ENCODE measurements around the gene CISD1.

Gene CISD1

DNA sequence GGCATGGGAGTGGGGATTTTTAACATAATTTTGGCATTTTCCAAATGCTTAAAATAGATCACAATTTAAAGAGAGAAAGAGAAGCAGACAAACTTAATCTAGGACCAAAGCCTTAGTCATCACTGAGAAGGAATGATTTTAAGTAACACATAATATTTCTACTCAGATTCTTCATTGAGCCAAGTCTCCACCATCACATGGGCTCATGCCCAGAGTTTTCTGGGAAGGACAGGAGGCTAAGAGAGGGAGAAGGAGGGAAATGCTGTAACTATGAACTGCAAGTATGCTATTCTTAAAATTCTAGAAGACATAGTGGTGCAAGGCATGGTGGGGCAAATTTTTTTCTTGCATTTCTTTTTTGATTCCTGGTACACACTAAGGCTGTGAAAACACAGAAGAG, 42.1 kb downstream of the CISD1 start:
- no peak for DNase-seq (ENCODE audit: low read depth in 2 of 2)

DNA sequence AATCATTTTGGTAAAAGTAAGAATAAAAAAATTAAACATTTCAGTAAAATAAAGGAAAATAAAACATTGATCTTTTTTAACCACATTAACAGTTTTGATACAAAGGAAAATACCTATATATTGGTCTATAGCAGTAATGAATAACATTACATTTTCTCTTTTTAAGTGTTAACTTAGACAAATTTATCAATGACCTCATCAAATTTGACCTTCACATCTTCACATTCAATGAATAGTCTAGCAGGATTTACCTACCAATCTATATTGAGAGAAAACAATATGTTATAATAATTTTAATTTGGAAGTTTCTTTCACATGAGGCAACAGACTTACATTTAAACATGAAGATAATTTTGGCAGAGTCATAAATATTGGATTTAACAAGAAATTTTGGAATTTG, 47.9 kb downstream of the CISD1 start:
- no peak for DNase-seq (ENCODE audit: low read depth in 2 of 2)

DNA sequence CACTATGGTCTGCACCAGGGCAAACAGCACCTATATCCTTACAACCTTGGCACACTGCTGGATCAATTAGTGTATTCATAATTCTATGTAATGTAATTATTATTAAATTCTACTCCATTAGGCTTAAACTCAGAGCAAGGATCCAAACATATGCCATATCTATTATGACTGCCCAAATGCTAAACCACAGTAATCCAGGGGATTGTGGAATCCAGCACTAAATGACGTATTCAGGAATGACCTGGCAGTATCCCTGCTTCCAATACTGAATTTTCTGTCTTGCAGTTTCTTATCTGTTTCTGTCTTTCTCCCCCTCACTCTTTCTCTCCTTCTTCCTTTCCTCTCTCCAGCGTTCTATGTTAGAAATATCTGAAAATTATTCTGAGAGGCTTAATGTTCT, 49.4 kb downstream of the CISD1 start:
- DNase-seq (ENCODE audit: low read depth in 2 of 2), result no peak

DNA sequence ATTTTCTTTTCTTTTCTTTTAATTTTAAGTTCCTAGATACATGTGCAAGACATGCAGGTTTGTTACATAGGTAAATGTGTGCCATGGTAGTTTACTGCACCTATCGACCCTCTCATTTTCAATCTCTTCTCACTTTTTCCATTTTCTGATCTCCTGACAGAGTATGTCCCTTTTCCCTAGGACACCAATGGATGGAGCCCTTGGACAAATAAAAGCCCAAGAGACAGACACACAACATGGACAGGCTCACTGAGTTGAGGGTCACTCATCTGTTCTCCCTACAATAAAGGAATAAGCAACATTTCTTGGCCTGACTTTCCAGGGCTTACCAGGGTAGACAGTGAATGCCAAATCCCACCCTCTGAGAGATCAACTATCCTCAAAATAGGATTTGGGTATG, 50.6 kb downstream of the CISD1 start:
- DNase-seq (ENCODE audit: low read depth in 2 of 2), result no peak

DNA sequence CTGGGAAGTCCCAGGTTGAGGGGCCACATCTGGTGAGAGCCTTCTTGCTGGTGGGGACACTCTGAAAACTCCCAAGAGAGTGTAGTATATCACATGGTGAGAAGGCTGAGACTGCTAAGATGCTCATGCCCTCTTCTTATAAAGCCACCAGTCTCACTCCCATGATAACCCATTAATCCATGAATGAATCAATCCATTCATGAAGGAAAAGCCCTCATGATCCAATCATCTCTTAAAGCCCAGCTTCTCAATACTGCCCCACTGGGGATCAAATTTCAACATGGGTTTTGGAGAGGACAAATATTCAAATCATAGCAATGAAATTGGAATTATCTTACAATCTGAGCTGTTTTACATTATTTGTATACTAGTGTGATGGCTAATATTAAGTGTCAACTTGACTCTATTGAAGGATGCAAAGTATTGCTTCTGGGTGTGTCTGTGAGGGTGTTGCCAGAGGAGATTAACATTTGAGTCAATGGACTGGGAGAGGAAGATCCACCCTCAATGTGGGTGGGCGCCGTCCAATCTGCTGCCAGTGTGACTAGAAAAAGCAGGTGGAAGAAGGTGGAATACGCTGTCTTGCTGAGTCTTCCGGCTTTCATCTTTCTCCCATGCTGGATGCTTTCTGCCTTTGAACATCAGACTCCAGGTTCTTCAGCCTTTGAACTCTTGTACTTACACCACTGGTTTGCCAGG, 51.5 kb downstream of the CISD1 start:
- no peak for DNase-seq (ENCODE audit: low read depth in 2 of 2)

GRCh38 chr10:58322072-58322834, 53.3 kb downstream of the CISD1 start:
- no peak for DNase-seq (ENCODE audit: low read depth in 2 of 2)

- no peak for DNase-seq (ENCODE audit: low read depth in 2 of 2)
Observed at GRCh38 chr10:58322835-58323209, 53.9 kb downstream of the CISD1 start.

DNA sequence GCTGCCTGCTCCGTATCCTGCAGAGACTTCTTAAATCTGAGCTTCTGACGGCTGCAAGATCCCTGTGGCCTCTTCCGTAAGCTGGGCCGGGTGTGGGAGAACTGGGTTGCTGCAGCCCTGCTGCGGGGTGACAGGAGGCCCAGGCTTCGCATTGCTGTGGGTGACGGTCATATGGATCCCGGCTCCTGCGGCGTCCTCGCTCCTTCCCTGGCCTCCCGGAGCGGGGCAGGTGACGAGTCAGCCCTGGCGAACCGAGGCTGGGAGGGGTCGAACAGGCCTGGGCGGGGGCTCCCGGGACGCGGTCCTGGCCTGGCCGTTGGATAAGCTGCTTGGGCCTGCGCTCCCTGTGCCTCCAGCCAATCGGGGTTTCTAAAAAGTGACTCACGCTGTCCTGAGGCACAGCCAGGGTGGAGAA, 58.0 kb downstream of the CISD1 start:
- DNase-seq (ENCODE audit: low read depth in 2 of 2), result peak in 1 of 2 experiments; percentile 9

DNA sequence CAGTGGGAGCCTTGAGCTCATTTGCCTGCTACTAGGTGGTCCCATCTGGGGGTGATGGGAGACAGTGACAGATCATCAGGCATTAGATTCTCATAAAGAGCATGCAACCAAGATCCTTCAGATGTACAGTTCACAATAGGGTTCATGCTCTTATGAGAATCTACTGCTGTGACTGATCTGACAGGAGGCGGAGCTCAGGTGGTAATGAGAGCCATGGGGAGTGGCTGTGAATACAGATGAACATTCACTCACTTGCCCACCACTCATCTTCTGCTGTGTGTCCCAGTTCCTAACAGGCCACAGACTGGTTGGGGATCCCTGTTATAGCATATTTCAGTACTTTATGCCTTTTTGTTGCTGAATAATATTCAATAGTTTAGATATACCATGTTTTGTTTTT, 59.3 kb downstream of the CISD1 start:
- no peak for DNase-seq (ENCODE audit: low read depth in 2 of 2)

GRCh38 chr10:58330431-58330830, 61.5 kb downstream of the CISD1 start:
- no peak for DNase-seq (ENCODE audit: low read depth in 2 of 2)

GRCh38 chr10:58331646-58332045, 62.7 kb downstream of the CISD1 start:
- no peak for DNase-seq (ENCODE audit: low read depth in 2 of 2)

DNA sequence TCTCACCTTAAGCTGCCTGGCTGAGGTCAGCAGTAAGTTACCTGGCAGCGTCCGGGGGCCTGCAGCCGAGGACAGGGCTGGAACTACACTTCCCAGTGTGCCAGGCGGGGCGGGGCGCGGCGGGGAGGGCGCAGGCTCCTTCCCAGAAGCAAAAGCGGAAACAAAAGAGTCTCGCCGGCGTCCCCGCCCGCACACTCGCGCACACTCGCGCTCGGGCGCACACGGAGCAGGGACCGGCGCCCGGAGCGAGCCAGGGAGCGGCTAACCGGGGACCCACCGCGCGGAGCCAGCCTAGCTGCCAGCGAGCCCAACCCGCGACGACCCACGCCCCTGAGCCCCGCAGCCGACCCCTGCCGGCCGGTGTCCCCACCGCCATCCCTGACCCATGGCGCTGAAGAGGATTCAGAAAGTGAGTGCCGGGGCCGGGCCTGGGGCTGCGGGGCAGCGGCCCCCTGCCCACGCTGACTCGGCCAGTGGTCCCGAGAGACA, 65.9 kb downstream of the CISD1 start, which contains the start of gene UBE2D1:
TSS of gene UBE2D1 (plus strand) at position 190 of the 489 bp plus-strand sequence. CDS start at position 386, 196 bp downstream.
- DNase-seq (ENCODE audit: low read depth in 2 of 2), result peak; percentile 36 to 44

DNA sequence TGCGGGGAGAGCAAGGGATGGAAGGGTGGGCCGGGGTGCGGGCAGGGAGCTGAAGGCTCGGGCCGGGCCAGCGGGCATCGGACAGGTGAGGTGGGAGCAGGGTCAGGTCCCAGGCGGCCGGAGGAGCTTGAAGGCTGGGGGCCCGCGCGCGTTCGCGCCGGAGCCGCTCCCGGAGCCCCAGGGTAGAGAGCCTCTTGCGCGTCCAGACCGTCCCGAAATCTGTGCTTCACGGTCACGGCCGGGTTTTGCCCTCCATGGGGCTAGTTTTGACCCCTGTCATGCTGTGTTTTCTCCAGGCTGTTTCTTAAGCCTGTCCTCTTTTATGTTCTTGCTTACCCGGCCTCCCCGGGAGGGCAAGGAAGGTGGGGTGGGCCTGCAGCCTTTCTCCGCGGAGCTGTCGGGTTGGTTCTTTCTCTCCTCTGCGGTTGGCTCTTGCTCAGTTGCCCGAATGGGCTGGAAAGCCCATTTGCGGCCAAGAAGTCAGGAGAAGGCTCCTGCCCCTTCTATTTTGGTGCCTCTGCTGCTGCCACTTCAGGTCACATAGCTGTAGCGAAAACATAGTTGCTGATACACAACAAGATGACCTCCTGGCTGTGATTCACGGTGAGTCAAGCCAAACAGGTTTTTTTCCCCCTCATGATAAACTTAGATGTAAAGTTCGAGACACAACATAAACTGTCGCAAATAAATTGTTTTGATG, 66.5 kb downstream of the CISD1 start:
- no peak for DNase-seq (ENCODE audit: low read depth in 2 of 2)

DNA sequence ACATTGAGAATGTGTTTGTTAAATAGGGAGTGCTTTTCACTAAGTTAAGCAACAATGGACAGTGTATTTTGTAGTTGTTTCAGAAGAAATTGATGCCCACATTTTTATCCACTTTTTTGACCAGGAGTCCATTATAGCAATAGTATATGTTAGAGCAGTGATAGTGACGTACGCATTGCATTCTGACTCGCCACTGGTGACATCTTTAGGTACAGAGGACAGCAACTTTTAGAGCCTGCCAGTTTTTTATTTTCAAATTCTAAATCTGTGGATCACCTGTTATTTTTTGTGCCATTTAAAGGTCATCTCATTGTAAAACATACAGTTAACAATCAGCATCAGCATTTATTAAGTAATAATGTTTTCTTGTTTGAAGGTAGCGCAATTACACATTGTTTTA, 67.3 kb downstream of the CISD1 start:
- DNase-seq (ENCODE audit: low read depth in 2 of 2), result no peak
